ENCODE results near the gene NINJ1.

The NINJ1 gene

DNA sequence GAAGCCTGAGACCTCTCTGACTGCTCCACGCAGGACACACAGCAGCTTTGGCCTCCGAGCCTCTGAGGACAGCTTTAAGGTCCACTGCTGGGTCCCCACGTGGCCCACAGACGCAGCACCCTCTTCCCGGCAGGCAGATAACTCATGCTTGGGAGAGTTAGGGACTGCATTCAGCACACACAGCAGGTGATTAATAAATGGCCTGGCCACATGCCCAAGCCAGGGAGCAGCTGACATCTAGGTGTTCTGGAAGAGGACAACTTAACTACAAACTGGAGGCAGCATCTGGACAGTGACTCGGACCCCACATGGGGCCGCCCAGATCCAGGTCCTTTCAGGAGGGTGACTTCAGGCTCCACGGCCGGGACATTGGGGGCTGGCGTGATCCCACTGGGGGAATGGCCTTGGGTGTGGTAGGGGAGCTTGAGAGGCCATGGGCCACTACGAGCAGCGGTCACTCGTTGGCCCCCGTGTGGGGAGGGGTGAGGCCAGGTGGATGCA lies 11.3 kb downstream of the NINJ1 start:
- TF ChIP-seq GATA3 (IDR thresholded peaks at IDR 0.05; ENCODE audit: low read depth, low read length) (no peak), GATA2 (IDR thresholded peaks at IDR 0.05; ENCODE audit: low read depth, low read length) (no peak)

DNA sequence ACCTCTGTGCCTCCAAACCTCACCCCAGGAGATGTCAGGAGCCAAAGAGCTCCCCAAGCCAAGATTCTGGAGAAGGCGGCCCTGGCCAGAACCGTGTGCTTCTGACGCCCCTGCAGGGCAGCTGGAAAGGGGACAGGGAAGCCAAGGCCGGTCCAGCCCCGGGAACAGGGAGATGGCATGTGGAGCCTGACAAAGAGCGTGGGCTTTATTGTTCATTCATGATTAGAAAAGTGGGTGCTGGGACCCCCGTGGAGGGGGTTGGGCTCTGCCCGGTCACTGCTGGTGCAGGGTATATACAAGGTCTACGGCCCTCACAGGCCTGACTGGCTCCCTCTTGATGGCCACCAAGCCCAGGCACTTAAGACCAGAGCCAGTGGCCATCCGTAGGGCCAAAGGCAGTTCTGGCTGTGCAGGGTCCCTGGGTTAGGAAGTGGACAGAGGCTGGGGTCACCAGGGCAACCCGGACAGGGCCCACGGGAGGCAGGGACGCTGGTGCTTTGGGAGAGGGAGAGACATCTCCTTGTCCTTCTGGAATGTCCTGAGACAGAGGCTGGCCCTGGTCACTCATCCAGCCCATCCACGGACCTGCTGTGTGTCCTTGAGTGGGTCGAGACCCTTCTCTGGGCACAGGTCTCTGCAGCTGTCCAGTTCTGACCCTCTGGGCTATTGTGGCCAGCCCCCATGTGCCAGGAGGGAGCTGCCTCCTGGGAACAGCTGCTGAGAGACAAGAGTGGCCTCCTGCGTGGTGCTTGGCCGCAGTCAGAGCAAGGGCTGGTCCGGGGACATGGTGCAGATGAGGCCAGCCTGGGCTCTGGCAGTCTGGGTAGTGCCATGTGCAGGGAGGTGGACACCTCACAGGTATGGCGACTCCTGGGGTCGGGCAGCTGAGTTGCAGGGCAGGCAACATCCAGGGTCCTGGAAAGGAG lies 12.5 kb downstream of the NINJ1 start:
- TF ChIP-seq GATA2 (IDR thresholded peaks at IDR 0.05; ENCODE audit: low read depth, low read length) (no peak), GATA3 (IDR thresholded peaks at IDR 0.05; ENCODE audit: low read depth, low read length) (no peak)

- TF ChIP-seq GATA2 (IDR thresholded peaks at IDR 0.05; ENCODE audit: low read depth, low read length), result no peak
- TF ChIP-seq GATA3 (IDR thresholded peaks at IDR 0.05; ENCODE audit: low read depth, low read length), result no peak
Observed at GRCh38 chr9:93120846-93121315, 13.2 kb downstream of the NINJ1 start.

DNA sequence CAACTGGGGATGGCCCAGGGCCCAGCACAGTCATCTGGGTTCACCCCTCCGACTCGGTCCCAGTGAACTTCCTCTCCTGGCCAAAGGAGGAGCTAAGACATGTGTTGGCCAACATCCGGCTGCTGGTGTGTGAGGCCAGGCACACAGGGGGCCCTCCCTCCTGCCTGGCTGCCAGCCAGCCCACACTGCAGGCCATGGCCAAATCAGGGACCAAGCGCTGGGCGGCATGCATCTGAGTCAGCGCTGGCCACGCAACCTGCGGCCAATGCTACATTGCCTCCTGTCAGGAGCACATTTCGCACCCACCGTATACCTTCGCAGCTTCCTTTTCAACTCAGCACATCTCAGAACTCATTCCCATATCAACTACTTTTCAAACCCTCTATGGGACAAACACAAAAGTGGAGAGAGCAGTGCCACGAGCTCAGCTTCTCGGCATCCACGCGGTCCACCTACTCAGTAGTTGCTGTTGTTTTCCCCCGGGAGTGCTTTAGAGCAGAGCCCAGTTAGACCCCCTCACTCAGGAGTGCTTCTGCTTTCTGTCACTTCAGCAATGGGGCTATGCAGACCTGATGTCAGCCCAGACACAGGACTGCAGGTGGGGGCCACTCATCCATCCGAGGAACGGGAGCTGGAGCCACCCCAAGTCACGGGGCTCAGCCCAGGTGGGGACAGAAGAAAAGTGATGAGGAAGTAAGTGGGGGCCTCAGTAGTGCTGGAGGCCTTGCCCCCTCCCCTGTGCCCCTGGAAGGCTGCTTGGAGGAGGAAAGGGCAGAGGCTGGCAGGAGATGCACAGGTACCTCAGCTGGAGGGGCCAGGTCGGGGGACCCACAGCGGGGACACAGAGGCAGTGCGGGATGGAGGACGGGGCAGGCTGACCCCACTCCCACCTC lies 13.9 kb downstream of the NINJ1 start:
- no peak for TF ChIP-seq GATA2 (IDR thresholded peaks at IDR 0.05; ENCODE audit: low read depth, low read length)
- TF ChIP-seq GATA3 (IDR thresholded peaks at IDR 0.05; ENCODE audit: low read depth, low read length), result no peak

GRCh38 chr9:93119703-93119952 lies 14.4 kb downstream of the NINJ1 start:
- TF ChIP-seq GATA3 (IDR thresholded peaks at IDR 0.05; ENCODE audit: low read depth, low read length) (no peak), GATA2 (IDR thresholded peaks at IDR 0.05; ENCODE audit: low read depth, low read length) (no peak)

GRCh38 chr9:93118863-93119702 lies 15.0 kb downstream of the NINJ1 start:
- no peak for TF ChIP-seq GATA3 (IDR thresholded peaks at IDR 0.05; ENCODE audit: low read depth, low read length)
- TF ChIP-seq GATA2 (IDR thresholded peaks at IDR 0.05; ENCODE audit: low read depth, low read length), result no peak

GRCh38 chr9:93117924-93118862 lies 15.9 kb downstream of the NINJ1 start:
- TF ChIP-seq GATA3 (IDR thresholded peaks at IDR 0.05; ENCODE audit: low read depth, low read length), result no peak
- TF ChIP-seq GATA2 (IDR thresholded peaks at IDR 0.05; ENCODE audit: low read depth, low read length), result no peak

GRCh38 chr9:93116072-93116961 lies 17.7 kb downstream of the NINJ1 start:
- TF ChIP-seq GATA3 (IDR thresholded peaks at IDR 0.05; ENCODE audit: low read depth, low read length), result no peak
- TF ChIP-seq GATA2 (IDR thresholded peaks at IDR 0.05; ENCODE audit: low read depth, low read length), result no peak

GRCh38 chr9:93115486-93116071 lies 18.5 kb downstream of the NINJ1 start:
- TF ChIP-seq GATA2 (IDR thresholded peaks at IDR 0.05; ENCODE audit: low read depth, low read length) (no peak), GATA3 (IDR thresholded peaks at IDR 0.05; ENCODE audit: low read depth, low read length) (no peak)

DNA sequence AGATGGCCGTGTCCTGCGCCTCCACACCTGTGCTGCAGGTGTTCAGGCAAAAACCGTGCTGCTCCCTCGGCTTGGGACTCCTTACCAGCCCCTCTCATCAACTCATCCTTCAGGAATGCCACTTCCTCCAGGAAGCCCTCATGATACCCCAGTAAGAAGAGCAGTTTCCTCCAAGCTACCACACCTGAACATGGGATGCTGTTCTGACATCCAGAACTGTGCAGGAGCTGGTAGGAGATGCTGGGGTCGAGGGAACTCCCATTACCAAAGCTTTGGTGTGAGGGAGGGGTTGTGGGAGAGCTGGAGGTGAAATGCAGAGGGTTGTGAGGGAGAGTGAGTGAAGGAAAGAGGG lies 19.1 kb downstream of the NINJ1 start:
- TF ChIP-seq GATA3 (IDR thresholded peaks at IDR 0.05; ENCODE audit: low read depth, low read length), result no peak
- no peak for TF ChIP-seq GATA2 (IDR thresholded peaks at IDR 0.05; ENCODE audit: low read depth, low read length)

DNA sequence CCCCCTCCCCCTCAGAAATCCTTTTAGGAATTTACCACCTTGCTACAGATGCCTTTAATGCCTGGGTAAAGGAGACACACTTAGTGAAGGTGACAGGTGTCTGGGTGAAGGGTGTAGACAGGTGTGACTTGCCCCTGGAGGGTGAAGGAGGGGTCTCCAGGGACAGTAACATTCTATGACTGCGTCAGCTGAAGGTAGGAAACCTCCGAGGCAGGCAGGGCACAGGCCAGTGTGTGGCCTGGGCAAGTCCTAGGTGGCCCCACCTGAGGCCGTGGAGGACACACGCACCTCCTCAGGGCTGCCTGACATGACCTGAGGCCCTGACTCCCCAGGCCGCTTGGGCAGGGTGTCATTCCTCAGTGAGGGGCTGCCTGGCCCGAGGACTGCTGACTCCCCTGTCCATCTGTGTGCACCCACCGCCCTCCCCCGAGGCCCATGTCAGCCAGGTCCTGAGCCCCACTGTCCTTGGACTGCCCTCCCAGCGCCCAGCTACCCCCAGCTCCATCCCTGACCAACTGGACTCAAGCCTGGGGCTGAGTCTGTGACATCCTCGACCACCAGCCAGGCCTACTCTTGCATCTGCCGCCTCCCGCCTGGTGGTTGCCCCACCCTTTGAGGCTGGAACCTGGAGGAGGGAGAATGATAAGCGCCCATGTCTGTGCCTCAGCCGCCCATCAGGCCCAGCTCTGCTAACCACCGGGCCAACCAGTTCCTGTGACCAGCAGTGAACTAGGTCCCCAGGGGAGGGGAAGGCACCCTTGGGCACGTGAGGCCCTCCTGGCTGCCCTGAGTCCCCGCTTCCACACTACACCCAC lies 19.7 kb downstream of the NINJ1 start:
- TF ChIP-seq GATA3 (IDR thresholded peaks at IDR 0.05; ENCODE audit: low read depth, low read length) (no peak), GATA2 (IDR thresholded peaks at IDR 0.05; ENCODE audit: low read depth, low read length) (no peak)
